ENCODE measurements around the gene ST3GAL3.

DNA sequence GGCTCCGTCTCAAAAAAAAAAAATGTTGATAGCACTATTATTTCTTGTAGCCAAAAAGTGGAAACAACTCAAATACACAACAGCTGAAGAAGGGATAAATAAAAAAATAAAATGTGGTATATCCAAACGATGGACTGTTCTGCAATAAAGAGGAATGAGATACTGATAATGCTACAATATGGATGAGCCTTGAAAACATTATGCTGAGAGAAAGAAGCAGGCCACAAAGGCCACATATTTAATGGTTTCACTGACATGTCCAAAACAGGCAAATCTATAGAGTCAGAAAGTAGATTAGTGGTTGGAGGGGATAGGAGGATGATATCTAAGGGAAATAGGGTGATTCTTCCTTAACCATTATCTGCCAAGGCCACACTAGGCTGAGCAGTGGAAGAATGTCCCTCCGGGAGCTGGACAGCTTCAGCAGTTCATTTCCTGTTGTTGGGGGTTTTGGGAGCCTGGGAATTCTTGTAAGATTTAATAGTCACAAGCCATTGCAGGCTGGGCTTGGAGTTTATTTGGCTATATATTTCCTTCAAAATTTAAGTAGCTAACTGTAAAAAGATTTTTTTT, 53.5 kb downstream of the ST3GAL3 start:
- TF ChIP-seq, protein P1, sequence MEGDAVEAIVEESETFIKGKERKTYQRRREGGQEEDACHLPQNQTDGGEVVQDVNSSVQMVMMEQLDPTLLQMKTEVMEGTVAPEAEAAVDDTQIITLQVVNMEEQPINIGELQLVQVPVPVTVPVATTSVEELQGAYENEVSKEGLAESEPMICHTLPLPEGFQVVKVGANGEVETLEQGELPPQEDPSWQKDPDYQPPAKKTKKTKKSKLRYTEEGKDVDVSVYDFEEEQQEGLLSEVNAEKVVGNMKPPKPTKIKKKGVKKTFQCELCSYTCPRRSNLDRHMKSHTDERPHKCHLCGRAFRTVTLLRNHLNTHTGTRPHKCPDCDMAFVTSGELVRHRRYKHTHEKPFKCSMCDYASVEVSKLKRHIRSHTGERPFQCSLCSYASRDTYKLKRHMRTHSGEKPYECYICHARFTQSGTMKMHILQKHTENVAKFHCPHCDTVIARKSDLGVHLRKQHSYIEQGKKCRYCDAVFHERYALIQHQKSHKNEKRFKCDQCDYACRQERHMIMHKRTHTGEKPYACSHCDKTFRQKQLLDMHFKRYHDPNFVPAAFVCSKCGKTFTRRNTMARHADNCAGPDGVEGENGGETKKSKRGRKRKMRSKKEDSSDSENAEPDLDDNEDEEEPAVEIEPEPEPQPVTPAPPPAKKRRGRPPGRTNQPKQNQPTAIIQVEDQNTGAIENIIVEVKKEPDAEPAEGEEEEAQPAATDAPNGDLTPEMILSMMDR (IDR thresholded peaks at IDR 0.05) = no peak
- TF ChIP-seq POLR2AphosphoS5 (IDR thresholded peaks at IDR 0.05) = no peak

Data from prostate gland (tissue), 2 donors.